Parathyroid adenoma (tissue), 2 donors: ENCODE measurements around the gene TECPR1.

Source experiments
- H2AFZ ChIP-seq: fragments of 300-600 bp; sonication (generic); one replicate; pipeline ENCODE4 v1.7.0; 2017; ENCODE audit warnings: antibody characterized with exemption, mild to moderate bottlenecking
- H3K27ac ChIP-seq: fragments of 300-600 bp; sonication (generic); one replicate; pipeline ENCODE4 v1.7.0; 2017
- H3K27me3 ChIP-seq: fragments of 300-600 bp; sonication (generic); one replicate; pipeline ENCODE4 v1.7.0; 2017; ENCODE audit warnings: low read length; ENCODE audit not compliant: control insufficient read depth, insufficient read depth
- H3K36me3 ChIP-seq: fragments of 300-600 bp; sonication (generic); one replicate; pipeline ENCODE4 v1.7.0; 2017; ENCODE audit warnings: low read length; ENCODE audit not compliant: control insufficient read depth, insufficient read depth
- H3K4me1 ChIP-seq: fragments of 300-600 bp; sonication (generic); one replicate; pipeline ENCODE4 v1.7.0; 2017; ENCODE audit warnings: control low read depth
- H3K4me2 ChIP-seq: fragments of 300-600 bp; sonication (generic); one replicate; pipeline ENCODE4 v1.7.0; 2017; ENCODE audit warnings: low read length
- H3K4me3 ChIP-seq: fragments of 300-600 bp; sonication (generic); one replicate; pipeline ENCODE4 v1.7.0; 2017; ENCODE audit warnings: low read depth, low read length
- H3K79me2 ChIP-seq: fragments of 300-600 bp; sonication (generic); one replicate; pipeline ENCODE4 v1.7.0; 2017; ENCODE audit warnings: control low read depth
- H3K9ac ChIP-seq: fragments of 300-600 bp; sonication (generic); one replicate; pipeline ENCODE4 v1.7.0; 2017; ENCODE audit warnings: mild to moderate bottlenecking
- H3K9me3 ChIP-seq: fragments of 300-600 bp; sonication (generic); one replicate; pipeline ENCODE4 v1.7.0; 2017; ENCODE audit warnings: low read length; ENCODE audit not compliant: control insufficient read depth
- CTCF ChIP-seq: fragments of 300-600 bp; sonication (generic); IDR thresholded peaks from one replicate; pipeline ENCODE4 v1.7.0; 2017; ENCODE audit warnings: antibody characterized with exemption, mild to moderate bottlenecking
- donor health status: primary hyperparathyroidism.

Gene TECPR1

DNA sequence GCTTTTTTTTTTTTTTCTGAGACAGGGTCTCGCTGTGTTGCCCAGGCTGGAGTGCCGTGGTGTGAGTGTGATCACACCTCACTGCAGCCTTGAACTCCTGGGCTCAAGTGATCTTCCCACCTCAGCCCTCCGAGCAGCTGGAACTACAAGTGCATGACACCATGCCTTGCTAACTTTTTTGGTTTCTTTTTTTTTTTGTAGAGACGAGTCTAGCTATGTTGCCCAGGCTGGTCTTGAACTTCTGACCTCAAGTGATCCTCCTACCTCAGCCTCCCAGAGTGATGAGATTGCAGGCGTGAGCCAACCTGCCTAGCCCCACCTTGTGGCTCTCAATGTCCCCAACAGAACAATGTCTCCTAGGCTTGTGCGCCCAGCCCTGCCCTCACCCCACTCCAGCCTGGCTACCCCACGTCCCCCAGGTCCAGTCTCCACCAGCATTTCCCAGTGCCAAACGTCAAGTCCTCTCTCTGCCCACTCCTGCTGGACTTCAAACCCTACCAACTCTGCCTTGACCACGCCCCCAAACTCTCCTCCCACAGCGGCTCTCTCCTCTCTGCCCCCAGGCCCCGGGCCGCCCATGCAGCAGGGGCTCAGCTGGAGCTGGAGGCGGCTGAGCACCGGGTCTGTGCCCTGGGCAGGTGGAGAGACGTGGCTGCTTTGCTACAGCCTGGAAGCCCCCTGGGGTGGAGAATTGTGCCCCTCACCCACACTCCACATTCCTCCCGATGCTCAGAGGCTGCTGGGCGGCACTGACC lies 21.9 kb downstream of the TECPR1 start:
- no peak overlapping the region for H3K4me3 ChIP-seq
- no peak overlapping the region for H3K4me2 ChIP-seq
- H3K27ac ChIP-seq, result no peak overlapping the region
- TF ChIP-seq CTCF, result no peak
- H3K27me3 ChIP-seq, result no peaks in the 10 kb centered on the region
- H3K79me2 ChIP-seq, result no peaks in the 10 kb centered on the region
- H3K9ac ChIP-seq, result no peak overlapping the region
- no peaks in the 10 kb centered on the region for H3K4me1 ChIP-seq
- H2AFZ ChIP-seq, result no peak overlapping the region
- H3K9me3 ChIP-seq, result no peaks in the 10 kb centered on the region
- no peaks in the 10 kb centered on the region for H3K36me3 ChIP-seq

GRCh38 chr7:98229441-98229840 lies 22.6 kb downstream of the TECPR1 start:
- Histone ChIP-seq H3K4me1 (no peaks in the 10 kb centered on the region), H3K4me2 (no peak overlapping the region), H3K36me3 (no peaks in the 10 kb centered on the region), H3K79me2 (no peaks in the 10 kb centered on the region), H3K27ac (no peak overlapping the region), H3K27me3 (no peaks in the 10 kb centered on the region), H3K9me3 (no peaks in the 10 kb centered on the region), H3K4me3 (no peak overlapping the region), H2AFZ (no peak overlapping the region), H3K9ac (no peak overlapping the region)
- TF ChIP-seq CTCF, result no peak

- Histone ChIP-seq H3K27me3 (no peaks in the 10 kb centered on the region), H2AFZ (no peak overlapping the region), H3K9ac (no peak overlapping the region), H3K4me3 (no peak overlapping the region), H3K27ac (no peak overlapping the region), H3K36me3 (no peaks in the 10 kb centered on the region), H3K79me2 (no peaks in the 10 kb centered on the region), H3K4me2 (no peak overlapping the region), H3K4me1 (no peaks in the 10 kb centered on the region), H3K9me3 (no peaks in the 10 kb centered on the region)
- no peak for TF ChIP-seq CTCF
Observed at GRCh38 chr7:98228801-98229200, 23.2 kb downstream of the TECPR1 start.

DNA sequence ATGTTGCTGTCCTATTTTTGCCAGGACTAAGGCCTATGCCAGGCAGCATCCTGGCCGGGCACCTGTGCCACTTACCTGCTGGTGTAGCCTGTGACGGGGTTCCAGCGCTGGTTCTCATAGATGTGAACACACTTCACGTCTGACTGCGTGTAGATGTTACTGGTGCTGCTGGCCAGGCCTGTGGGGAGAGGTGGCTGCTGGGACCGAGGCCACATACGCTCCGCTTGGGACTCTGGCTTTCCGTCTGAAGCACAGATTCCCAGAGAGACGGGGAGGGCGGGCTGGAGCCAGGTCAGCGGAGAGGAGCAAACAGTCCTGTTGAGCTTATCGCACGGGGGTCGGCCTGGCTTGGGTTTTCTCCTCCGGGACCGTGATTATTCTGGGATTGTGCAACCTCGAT lies 24.1 kb downstream of the TECPR1 start:
- Histone ChIP-seq H3K9me3 (no peaks in the 10 kb centered on the region), H3K27ac (no peak overlapping the region), H3K79me2 (no peaks in the 10 kb centered on the region), H3K4me1 (no peaks in the 10 kb centered on the region), H2AFZ (no peak overlapping the region), H3K9ac (no peak overlapping the region), H3K4me2 (no peak overlapping the region), H3K4me3 (no peak overlapping the region), H3K36me3 (no peaks in the 10 kb centered on the region), H3K27me3 (no peaks in the 10 kb centered on the region)
- no peak for TF ChIP-seq CTCF
